Activated T-cell treated with anti-CD3 and anti-CD28 coated beads for 1 hour (primary cell): ENCODE results near the gene IGFBP1.
"Not testable (repeated sequence)": the region's sequence is repeated elsewhere in the genome, so short reads cannot be mapped to it uniquely, and the experiment has no call there.

ENCODE experiments used
- DNase-seq: peaks from one replicate; pipeline ENCODE4 v3.0.0-alpha.2; 2020; ENCODE audit warnings: low read depth

Gene IGFBP1

GRCh38 chr7:45888185-45888992 is at the start of gene IGFBP1:
TSS of gene IGFBP1 (plus strand) at chr7:45888488. CDS start at chr7:45888653, 165 bp downstream.
- DNase-seq = no peak

- not testable (repeated sequence) for DNase-seq
These were observed 49.4 kb upstream of the IGFBP1 start for GRCh38 chr7:45838852-45839251.

- not testable (repeated sequence) for DNase-seq
These were observed 46.2 kb upstream of the IGFBP1 start for GRCh38 chr7:45841926-45842717.

GRCh38 chr7:45846536-45846935 is 41.8 kb upstream of the IGFBP1 start:
- not testable (repeated sequence) for DNase-seq

- not testable (repeated sequence) for DNase-seq
These were observed 39.6 kb upstream of the IGFBP1 start for GRCh38 chr7:45848734-45849133.

GRCh38 chr7:45852984-45853383 is 35.3 kb upstream of the IGFBP1 start:
- not testable (repeated sequence) for DNase-seq

GRCh38 chr7:45853491-45853890 is 34.8 kb upstream of the IGFBP1 start:
- not testable (repeated sequence) for DNase-seq

- not testable (repeated sequence) for DNase-seq
These were observed 32.6 kb upstream of the IGFBP1 start for GRCh38 chr7:45855680-45856079.

- not testable (repeated sequence) for DNase-seq
These were observed 31.4 kb upstream of the IGFBP1 start for GRCh38 chr7:45856888-45857287.

- no peak for DNase-seq
These were observed 24.6 kb upstream of the IGFBP1 start for GRCh38 chr7:45863715-45864114.

- no peak for DNase-seq
These were observed 22.5 kb upstream of the IGFBP1 start for GRCh38 chr7:45865594-45866410.

GRCh38 chr7:45867471-45867870 is 20.8 kb upstream of the IGFBP1 start:
- no peak for DNase-seq

GRCh38 chr7:45869426-45869825 is 18.9 kb upstream of the IGFBP1 start:
- DNase-seq = no peak

GRCh38 chr7:45872116-45873034 is 15.9 kb upstream of the IGFBP1 start:
- DNase-seq = no peak

- DNase-seq = no peak
These were observed 15.3 kb upstream of the IGFBP1 start, which contains the start of gene CCDC201 for GRCh38 chr7:45873035-45873354. TSS of gene CCDC201 (minus strand) at chr7:45873082. CDS start at chr7:45873007, 75 bp downstream.

- no peak for DNase-seq
These were observed 14.9 kb upstream of the IGFBP1 start for GRCh38 chr7:45873355-45873754.

- no peak for DNase-seq
These were observed 13.7 kb upstream of the IGFBP1 start for GRCh38 chr7:45874408-45875131.

- DNase-seq = no peak
These were observed 11.8 kb upstream of the IGFBP1 start for GRCh38 chr7:45876519-45876918.

- no peak for DNase-seq
These were observed 9.7 kb upstream of the IGFBP1 start for GRCh38 chr7:45878457-45879144.

GRCh38 chr7:45880433-45880860 is 7.8 kb upstream of the IGFBP1 start:
- DNase-seq = no peak
